Measurements from ENCODE around the gene MESD.
"Not testable (repeated sequence)": the region's sequence is repeated elsewhere in the genome, so short reads cannot be mapped to it uniquely, and the experiment has no call there.

The MESD gene

DNA sequence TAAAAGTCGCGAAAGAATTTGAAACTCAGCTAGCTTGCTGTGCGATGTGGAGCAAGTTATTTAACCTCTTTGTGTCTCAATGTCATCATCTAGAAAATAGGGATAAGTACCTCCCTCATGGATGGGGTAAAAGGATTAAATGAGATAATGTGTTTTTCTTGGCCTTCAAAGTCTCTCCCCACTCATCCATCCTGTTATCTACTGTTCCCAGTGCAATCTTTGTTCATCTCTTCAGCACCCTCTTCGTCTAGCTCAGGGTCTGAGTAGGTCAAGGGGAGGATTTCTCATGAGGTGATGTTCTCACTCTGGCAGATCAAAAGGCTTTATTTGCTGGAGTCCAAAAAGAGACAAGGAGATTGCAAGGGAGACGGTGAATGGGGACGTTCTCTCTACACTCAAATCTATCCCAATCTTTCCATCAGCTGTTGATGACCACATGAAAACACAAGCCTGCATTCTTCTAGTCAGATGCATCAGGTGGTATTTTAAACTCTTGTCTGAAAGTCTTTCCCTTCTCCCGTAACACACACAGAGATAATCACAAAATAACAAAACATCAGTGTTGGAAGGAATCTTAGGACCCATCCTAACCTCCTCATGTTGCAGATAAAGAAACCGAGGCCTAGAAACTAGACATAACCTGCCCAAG is 1.3 kb downstream of the MESD start:
- no peak for DNase-seq

DNA sequence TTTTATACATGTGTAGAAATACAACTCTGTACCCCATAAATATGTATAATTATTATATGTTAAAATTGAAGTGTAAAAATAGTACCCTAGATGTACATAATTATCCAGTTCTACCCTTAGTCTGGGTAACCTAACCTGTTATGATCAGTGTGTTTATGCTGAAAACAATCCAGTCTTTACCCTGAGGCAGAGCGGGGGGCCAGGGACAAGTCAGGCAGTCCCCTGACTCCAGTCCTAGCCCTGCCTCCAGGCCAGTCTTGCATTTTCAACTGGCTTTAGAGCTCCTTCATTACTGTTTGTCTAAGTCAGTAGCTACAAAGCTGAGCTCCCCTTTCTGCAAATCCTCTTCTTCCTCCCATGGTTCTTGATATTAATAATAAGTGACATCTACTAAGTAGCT is 3.1 kb downstream of the MESD start:
- DNase-seq = no peak

DNA sequence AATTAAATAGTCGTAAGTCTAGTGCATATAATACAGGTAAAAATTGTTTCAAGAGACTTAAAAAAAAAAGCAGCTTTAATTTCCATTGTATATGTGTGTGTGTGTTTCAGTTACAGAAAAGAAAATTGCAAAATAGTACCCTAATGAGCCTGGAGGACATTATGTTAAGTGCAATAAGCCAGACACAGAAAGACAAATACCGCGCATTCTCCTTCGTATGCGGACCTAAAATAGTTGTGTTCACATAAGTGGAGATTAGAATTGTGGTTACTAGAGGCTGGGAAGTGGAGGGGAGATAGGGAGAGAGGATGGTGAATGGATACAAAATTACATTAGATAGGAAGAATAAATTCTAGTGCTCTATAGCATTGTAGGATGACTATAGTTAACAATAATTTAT is 3.6 kb downstream of the MESD start:
- no peak for DNase-seq

DNA sequence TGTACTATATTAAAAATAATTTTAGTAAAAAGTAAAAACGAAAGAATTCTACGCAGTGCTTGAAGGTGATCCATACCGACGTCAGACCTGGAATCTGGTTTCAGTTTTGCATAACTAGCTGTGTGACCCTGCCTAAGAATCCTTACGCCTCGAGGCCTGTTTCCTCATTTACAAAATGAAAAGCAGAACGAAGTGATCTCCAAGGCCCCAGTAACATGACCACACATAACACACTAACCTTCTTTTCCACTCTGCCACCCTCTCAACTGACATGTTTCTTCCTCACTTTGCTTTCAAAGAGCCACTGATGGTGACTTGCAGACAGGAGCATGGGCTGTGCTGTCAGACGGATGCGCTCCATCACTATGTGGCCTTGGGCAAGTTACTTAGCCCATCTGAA is 4.8 kb downstream of the MESD start:
- no peak for DNase-seq

DNA sequence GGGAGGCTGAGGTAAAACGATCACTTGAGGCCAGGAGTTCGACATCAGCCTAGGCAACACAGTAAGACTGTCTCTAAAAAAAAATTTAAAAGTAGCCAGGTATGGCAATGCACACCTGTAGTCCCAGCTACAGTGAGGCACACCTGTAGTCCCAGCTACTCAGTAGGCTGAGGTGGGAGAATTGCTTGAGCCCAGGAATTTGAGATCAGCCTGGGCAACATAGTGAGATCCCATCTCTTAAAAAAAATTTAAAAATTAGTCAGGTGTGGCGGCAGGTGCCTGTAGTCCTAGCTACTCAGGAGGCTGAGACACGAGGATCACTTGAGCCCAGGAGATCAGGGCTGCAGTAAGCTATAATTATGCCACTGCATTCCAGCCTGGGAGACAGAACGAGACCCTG is 6.8 kb downstream of the MESD start:
- no peak for DNase-seq

DNA sequence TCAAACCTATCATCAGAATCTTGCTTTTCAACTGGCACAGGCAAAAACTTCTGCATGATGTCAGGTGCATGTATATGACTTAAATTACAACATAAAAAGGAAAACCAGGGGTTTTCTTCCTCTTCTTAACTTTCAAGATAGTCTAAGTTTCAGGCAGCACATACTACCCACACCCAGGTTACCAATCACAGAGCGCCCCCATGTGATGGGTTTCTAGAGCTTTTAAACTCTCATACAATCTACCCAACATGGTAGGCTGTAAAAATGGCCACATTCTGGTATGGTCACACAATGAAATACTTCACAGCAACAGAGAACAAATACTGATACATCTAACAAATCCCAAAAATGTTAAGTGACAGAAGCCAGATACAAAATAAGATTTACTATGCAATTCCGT is 7.4 kb downstream of the MESD start:
- DNase-seq = no peak

DNA sequence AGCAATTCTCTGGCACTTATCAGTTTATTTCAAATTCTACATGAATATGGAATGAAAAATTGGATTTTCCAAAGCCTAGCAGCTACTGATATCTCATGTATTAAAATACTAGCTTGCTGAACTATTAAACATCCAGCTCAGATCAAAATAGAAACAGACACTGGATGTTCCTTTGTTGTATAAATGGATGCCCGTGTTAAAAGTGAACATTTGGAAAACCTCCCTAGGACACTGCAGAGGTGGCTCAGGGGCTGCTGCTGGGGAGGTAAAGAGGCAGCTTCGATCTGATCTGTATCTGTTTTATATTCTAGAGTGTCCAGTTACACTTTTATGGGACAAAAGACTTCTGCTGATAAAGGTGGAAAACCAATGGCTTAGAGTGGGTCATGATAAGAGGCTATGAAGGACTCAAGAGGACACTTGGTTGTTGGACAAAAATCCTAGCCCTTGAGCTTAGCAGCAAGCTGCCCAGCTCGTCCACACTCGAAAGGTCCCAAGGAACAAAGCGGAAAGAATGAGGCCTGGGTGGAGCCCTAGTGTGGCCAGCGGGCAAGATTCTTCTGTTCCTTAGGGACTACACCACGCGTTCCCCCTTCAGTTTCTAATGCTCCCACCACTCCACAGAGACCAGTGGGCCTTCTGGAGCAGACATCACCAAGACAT is 9.9 kb downstream of the MESD start:
- no peak for DNase-seq

DNA sequence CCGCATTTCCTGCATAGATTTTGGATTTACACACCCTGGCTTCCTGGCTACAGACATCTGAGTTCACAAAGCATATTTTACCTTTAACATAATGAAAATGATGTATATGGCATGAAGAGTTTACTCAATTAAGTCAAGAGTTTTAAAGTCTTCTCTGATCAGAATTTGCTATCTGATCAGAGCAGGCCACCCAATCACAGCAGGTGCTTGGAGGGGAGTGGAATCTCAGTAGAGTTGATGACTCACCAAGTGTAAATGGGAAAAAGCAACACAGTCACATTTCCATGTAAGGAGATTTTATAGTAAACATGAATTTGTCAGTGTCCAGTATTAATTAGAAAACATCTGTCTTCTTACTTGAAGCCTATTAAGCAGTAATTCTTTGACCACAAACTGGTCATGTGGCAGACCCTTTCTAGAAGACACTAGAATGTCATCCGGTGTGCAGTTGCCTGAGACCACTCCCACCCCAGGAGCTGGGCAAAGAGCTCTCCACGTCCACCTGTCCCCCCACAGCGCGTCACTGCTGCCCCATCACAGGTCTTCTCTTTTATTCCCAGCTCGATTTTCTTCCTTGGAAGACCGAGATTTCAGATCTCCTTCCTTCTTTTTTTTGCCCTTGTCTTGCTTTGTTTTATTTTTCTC is 10.8 kb downstream of the MESD start:
- no peak for DNase-seq

DNA sequence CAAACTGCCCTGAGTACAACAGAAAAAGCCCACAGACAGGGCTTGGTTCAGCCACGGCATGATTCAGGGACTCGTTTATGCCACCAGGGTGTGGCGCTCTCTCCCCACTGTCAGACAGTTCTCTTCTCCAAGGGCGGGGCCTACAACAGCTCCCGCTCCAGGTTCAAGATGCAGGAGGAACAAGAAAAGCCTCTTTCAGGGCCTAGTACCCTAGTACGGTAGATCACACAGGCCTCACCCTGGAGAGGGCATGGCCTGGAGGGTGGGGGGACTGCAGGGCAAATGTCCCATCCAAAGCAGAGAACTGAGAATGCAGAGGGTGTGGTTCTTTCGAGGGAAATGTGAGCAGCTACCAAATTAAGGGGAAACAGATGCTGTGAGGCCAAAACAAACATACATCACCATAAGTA is 12.0 kb downstream of the MESD start:
- no peak for DNase-seq

DNA sequence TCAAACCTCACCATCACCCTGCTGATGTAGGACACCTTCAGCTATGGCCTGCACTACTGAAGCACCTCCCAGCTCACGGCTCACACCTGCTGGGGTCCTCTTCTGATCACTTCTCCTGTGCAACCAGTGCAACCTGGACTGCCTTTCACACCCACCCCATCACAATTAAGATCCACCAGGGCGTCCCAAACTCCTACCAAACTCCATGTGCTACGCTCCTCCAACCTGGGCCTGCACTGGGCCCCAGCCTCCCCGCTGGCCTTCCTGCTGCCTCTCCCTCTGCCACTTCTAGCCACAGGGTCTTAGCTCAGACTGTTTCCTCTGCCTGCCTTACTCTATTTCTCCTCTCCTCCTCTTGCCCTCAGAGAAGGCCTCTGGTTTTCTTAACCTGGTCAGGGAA is 12.8 kb downstream of the MESD start:
- no peak for DNase-seq

DNA sequence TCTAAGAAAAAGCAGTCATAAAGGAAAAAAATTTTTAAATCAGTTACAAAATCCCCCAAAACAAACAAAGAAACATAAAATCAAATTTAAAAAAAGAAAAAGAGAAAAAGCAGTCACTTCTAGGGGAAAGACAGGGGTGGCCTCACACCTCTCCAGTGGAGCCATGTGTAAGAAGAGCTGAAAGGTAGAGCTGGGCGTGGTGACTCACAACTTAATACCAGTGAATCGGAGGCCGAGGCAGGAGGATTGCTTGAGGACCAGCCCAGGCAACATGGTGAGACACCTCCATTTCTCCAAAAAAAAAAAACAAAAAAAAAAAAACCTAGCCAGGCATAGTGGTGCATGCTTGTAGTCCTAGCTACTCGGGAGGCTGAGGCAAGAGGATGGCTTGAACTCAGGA is 14.7 kb downstream of the MESD start:
- DNase-seq = no peak

DNA sequence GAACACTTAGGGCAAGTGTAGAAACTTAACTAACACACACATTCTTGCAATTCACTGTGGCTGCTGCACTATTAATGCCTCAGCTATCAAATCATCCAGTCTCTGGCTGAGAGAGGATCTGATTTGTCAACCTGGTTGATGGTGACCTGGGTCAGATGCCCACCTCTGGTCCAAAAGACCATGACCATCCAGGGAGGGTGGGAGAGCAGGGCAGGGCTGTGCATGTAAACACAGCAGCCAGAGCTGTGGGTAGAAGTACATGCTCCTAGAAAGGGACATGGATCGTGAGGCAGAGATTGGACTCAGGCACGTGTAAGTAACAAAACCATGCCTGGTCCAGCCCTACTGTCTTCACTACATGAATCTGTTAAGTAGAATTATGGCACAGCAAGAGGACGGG is 17.3 kb downstream of the MESD start:
- no peak for DNase-seq

DNA sequence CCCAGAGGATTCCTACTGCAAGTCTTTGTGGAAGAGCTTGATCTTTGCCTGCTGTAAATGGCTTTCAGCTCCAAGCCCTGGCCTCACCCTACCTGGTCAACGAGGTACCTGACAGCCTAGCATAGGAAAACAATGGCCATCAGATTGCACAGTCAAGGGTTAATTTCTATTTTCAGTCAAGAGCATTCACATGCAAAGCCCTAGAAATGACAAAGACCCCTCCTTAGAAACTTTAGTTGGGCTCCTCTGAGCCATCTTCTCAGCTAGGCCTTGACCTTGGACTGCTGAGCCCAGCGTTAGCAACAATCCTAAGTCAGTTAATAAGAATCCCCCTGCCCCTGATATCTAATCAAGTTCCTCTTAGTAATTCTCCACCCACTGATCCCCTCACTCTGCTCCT is 18.5 kb downstream of the MESD start:
- DNase-seq = no peak

DNA sequence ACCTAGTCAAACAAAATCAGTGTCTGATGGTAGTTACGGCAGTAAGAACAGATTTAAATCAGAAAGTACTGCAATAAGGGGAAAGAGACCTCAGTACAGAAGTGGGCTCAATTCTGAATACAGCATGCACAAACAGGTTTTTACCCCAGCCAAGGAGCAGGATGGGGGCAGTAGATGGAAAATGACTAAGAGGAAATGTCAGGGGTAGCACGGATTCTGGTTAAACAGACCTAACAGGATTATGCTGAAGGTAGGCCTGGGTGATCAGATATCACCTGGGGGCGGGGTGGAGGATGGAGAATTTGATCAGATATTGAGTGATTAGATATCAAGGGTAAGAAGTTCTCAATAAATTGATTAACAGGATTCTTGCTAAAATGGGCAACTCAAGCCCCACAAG is 19.0 kb downstream of the MESD start:
- no peak for DNase-seq

DNA sequence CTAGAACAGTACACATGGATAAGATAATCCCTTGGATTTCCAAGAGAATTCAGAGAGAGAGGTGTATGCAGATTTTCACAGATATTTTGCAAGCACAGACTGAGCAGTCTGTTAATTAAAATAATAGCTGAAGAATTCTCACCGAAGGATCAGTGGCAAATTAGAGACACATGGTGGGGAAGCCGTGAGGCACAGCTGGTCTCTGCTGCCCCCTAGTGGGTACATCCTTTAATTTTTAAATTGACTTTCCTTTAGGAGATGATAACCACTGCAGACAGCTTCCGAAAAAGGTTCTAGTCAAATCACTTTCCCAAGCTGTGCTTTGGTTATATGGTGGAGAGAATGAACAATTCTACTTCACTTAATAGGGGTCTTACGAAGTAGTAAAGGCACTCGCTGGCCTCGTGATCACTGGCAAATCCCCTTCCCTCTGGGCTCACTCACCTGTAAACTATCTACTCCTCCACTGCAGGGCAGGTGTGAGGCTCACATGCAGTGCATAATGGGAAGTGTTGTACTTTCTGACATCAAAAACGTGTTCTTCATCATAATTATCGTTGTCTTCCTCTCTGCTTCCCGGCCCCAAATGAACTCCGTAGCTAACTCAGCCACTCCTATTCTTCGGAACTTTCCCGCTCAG is 19.5 kb downstream of the MESD start:
- DNase-seq = peak; percentile 24

DNA sequence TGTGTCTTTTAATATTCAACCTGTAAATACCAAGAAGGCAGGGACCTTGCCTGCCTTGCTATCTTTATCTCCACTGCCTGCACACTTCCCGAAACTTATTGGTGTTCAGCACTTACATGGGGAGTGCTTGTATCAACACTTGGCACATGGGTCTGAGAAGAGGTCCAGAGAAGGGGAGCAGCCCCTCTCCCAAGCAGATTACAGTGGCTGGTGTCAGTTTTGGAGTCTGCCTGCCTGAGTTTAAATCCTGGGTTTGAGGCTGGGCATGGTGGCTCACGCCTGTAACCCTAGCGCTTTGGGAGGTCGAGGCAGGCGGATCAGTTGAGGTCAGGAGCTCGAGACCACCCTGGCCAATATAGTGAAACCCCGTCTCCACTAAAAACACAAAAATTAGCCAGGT is 20.3 kb downstream of the MESD start:
- DNase-seq = no peak

DNA sequence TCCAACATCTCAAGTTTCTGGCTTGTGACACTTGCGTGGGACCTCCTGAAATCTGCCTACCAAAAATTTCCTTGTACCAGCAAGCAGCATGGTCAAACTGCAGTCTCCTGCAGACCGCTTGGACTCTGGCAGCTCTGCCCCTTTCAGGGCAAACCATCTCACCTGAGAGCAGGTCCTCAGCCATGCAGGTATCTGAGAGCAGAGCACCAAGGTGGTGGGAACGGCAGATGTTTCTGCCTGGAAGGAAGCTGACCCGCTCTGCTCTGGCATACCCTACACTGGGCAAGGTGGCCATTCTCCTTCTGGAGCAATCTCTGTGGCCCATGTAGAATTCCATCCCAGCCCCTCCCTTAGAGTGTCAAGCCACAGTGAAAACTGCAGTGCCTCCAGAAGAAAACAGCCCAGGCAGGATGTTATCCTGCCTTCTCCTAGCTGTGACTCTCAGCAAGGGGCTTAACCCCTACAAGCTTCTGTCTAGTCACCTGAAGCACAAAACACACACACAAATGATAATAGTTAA is 21.6 kb downstream of the MESD start:
- DNase-seq = no peak

DNA sequence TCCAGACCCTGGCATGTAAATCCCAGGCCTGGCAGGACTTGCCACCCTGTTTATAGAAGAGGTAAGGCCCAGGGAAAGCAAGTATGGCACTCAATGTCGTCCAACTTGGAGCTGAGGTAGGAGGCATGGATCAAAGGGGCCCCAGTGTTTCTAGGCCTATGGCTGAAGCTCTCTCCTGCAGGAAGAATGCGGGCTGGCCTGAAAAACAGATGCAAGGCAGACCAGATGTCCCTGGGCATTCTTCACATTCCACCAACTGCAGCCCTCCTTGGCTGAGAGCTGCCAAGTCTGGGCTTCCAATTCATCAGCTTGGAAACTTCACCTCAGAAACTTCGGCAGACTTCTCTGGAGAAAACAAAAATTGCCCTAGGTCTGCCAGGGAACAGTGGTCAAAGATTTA is 22.2 kb downstream of the MESD start:
- no peak for DNase-seq

DNA sequence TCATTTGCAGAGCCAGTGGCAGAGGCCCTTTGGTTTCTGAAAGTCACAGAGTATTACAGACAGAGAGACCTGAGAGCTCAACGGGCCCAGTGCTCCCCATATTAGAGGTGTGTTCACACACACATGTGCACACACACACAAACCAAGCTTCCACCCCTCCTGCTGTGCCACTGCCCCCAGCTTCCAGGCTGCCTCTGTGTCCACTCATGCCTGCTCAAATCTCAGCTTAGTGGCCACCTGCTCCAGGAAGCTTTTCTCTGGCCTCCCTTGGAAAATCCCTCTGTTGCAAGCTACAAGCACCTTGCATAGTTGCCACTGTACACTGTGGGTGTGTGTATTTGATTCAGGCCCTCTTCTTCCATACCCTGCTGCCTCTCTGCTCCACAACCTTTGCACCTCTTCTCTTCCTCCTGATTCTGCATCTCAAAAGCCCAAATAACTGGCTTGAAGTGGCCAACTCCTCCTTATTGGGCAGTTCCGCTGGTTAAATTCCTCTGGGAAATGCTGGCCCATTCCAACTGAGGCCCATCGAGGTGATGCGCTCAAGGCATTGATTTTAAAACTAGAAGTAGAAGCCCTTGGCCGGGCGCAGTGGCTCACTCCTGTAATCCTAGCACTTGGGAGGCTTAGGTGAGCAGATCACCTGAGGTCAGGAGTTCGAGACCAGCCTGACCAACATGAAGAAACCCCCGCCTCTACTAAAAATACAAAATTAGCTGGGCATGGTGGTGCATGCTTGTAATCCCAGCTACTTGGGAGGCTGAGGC is 23.0 kb downstream of the MESD start:
- no peak for DNase-seq

DNA sequence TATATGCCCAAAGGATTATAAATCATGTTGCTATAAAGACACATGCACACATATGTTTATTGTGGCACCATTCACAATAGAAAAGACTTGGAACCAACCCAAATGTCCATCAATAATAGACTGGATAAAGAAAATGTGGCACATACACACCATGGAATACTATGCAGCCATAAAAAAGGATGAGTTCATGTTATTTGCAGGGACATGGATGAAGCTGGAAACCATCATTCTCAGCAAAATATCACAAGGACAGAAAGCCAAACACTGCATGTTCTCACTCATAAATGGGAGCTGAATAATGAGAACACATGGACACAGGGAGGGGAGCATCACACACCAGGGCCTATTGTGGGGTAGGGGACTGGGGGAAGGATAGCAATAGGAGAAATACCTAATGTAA is 24.2 kb downstream of the MESD start:
- not testable (repeated sequence) for DNase-seq

DNA sequence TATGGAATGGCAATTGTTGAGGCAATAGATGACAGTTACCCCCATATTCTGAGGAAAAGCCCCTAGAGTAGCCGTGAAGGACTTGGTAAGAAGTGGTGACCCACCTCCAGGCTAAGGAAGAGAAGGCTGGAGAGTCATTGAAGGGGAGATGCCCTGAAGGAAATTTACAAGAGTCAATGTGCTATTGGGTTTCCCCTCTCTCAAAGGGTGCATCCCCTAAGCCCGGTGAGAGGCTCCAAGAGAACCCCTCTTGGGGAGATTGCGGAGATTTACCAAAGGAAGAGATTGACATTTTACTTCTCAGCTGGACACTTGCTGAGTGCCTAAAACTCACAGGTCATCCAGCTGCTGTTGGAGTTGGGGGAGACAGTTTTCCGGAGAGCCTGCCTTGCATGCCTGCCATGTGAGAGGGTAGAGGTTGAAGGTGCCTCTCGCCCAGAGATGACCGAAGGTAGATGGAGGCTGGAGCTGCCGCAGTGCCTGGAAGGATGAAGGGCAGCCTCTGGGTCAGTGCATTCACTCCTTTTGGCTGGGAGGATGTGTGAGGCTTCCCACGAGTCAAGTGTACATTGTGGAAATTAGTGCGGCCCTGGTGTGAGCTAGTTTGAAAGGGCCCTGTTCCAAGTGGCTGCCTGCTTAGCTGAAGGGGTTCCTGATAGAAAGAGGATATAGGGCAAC is 30.7 kb downstream of the MESD start:
- DNase-seq = no peak

DNA sequence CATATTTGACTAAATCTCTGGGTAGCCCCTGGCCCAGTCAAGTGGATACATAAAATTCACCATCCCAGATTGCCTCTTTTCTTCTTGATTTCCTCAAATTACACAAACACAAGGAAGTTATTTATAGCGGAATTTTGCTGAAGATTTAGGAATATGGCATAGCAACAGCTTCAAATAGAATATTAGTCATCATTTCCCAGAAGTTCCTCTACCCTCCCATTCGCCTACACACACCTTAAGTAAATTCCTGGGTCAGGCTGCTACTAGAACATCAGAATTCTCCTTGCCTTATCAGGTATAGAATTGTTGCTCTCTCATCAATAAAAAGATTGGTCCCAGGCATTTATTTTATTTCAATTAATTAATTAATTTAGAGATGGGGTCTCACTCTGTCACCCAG is 31.6 kb downstream of the MESD start:
- no peak for DNase-seq

DNA sequence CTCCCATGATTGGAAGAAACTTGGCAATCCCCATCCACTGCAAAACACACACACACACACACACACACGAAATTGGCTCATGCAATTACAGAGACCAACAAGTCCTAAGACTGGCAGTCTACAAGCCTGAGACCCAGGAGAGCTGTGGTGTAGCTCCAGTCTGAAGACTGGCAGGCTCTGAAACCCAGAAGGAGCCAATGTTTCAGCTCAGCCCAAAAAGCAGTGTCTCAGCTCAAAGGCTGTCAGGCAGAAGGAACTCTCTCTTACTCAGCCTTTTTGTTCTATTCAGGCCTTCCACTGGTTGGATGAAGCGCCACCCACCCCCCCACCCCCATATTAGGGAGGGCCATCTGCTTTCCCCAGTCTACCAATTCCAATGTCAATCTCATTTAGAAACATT is 32.1 kb downstream of the MESD start:
- DNase-seq = no peak

All from 8988T (cell line).